ENCODE results near the gene SPTLC2. TPM values are rescaled to one million over a fixed set of nuclear protein-coding genes. Genes with fewer than 3 reads are reported as not detected.

The SPTLC2 gene
- total and polyA plus RNA-seq, 2 of the 8 experiments (the other 6 are each of a cell fraction or from before 2014, with no cell fraction given), result 8.9 to 35.1 TPM

GRCh38 chr14:77565289-77565993, 51.0 kb downstream of the SPTLC2 start:
- Histone ChIP-seq H3K27ac (ENCODE audit: low read depth, low read length) (no peak overlapping the region), H2BK120ac (replicated peaks; ENCODE audit: low read depth, low read length) (no peak overlapping the region), H3K23ac (ENCODE audit: insufficient read length) (no peak overlapping the region), H3K18ac (ENCODE audit: extremely low read depth, low read length) (no peak overlapping the region), H2AK5ac (ENCODE audit: low read depth, low read length) (no peak overlapping the region), H3K4me1 (replicated peaks in 1 of 4; ENCODE audit: control insufficient read depth in 3 of 4, insufficient read depth in 4 of 4, low read length in 3 of 4) (no peaks in the 10 kb centered on the region), H3K36me3 (ENCODE audit: control insufficient read depth in 2 of 4, insufficient read depth in 4 of 4, low read length in 3 of 4) (peaks cover 0 to 12% (median 0%) of the 10 kb centered on the region in 4 experiments; a peak in 1 of 8 replicates), H3K56ac (replicated peaks; ENCODE audit: insufficient read length, low read depth, low read length) (no peak overlapping the region), H3K27me3 (replicated peaks in 1 of 4; ENCODE audit: control insufficient read depth in 3 of 4, extremely low read depth in 1 of 4, insufficient read depth in 3 of 4, low read length in 3 of 4) (no peaks in the 10 kb centered on the region), H2BK15ac (ENCODE audit: low read length) (no peak overlapping the region), H4K8ac (ENCODE audit: extremely low read depth, insufficient read depth, low read length) (no peak overlapping the region), H3K14ac (ENCODE audit: insufficient read length) (no peak overlapping the region), H3K9me3 (ENCODE audit: insufficient read depth in 2 of 2, low read depth in 1 of 2, low read length in 1 of 2) (no peaks in the 10 kb centered on the region), H3K79me1 (ENCODE audit: low read depth, low read length) (no peaks in the 10 kb centered on the region), H2BK5ac (ENCODE audit: low read depth, low read length) (no peak overlapping the region), H2BK20ac (ENCODE audit: low read length) (no peak overlapping the region), H3K9ac (replicated peaks in 1 of 4; ENCODE audit: extremely low read depth in 1 of 4, low read depth in 3 of 4, low read length in 3 of 4) (no peak overlapping the region), H3K4ac (replicated peaks; ENCODE audit: insufficient read length, low read depth, low read length) (no peak overlapping the region), H3K23me2 (ENCODE audit: low read depth, low read length) (no peaks in the 10 kb centered on the region), H2AFZ (ENCODE audit: low read length) (no peak overlapping the region), H3K79me2 (ENCODE audit: control insufficient read depth in 1 of 2, insufficient read depth in 2 of 2, low read length in 2 of 2) (no peaks in the 10 kb centered on the region; a peak in 1 of 4 replicates), H4K91ac (replicated peaks; ENCODE audit: insufficient read length, low read length) (no peak overlapping the region), H3K4me2 (ENCODE audit: insufficient read depth in 1 of 2, low read depth in 2 of 2, low read length in 2 of 2) (no peak overlapping the region), H3K4me3 (ENCODE audit: extremely low read depth in 1 of 4, insufficient read depth in 2 of 4, low read depth in 3 of 4, low read length in 4 of 4) (no peak overlapping the region), H4K20me1 (replicated peaks in 1 of 2; ENCODE audit: control insufficient read depth in 1 of 2, insufficient read depth in 2 of 2, low read length in 2 of 2) (peaks cover 0 to 2% of the 10 kb centered on the region in 2 experiments), H4K5ac (ENCODE audit: insufficient read length, low read depth, low read length) (no peak overlapping the region), H2BK12ac (ENCODE audit: low read depth, low read length) (no peak overlapping the region)
- TF ChIP-seq POLR2AphosphoS5 (IDR thresholded peaks at IDR 0.05; ENCODE audit: low read depth, low read length) (no peak), CTBP2 (IDR thresholded peaks at IDR 0.05; ENCODE audit: borderline replicate concordance, insufficient read depth, insufficient read length, low read length) (no peak), PHF8 (conservative IDR thresholded peaks at IDR 0.05; ENCODE audit: low read depth, low read length) (no peak), CEBPB (IDR thresholded peaks at IDR 0.05; ENCODE audit: low read depth, low read length) (no peak), JUN (IDR thresholded peaks at IDR 0.05; ENCODE audit: low read depth, low read length) (no peak), NRF1 (IDR thresholded peaks at IDR 0.05; ENCODE audit: low read depth, low read length) (no peak)
- FAIRE-seq (no peak), DNase-seq (ENCODE audit: low read depth in 1 of 2, low spot score in 2 of 2) (no peak)
- POLR2A ChIA-PET (ENCODE audit: partially characterized antibody), result no interaction called here
- CTCF ChIA-PET (ENCODE audit: partially characterized antibody), result interaction anchor here (0.6 to 1.6 kb wide), 4 partner anchors 13 to 430 kb away, joined by 3 to 6 read pairs (median 4); no protein-coding TSS in a partner anchor
- WGBS, 2 experiments (ENCODE audit: extremely low coverage in 1 of 2, insufficient coverage in 1 of 2, insufficient read length in 1 of 2, insufficient replicate concordance in 2 of 2, low coverage in 1 of 2, low lambda C conversion rate in 2 of 2, missing lambda C conversion rate in 1 of 2), result 82% methylated on average over 8 of the region's 8 CpGs; no CpG with 5 or more reads in 1 of the 2 experiments
